CD1c-positive myeloid dendritic cell (primary cell): ENCODE results near the gene ZBTB43.

Source experiments
- DNase-seq: peaks from one replicate; pipeline ENCODE4 v3.0.0-alpha.2; 2016; ENCODE audit errors: extremely low spot score

ZBTB43 gene

DNA sequence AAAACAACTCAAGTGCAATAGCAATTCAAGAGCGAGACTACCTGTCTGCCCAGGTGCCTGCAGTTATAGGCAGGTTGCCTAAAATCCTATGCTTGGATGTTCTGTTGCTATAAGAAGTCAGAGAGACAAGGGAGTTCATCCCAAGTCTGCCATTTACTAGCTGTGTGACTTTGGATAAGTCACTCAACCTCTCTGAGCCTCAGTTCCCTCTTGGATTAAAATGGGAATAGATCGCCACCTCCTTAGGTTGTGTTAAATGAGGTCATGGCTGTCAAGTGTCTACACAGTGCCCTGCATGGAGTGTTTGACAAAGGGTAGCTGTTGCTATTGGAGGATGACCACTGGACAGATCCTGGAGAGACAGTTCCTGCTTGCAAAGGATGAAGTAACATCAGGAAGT is 54.3 kb downstream of the ZBTB43 start:
- DNase-seq = no peak

DNA sequence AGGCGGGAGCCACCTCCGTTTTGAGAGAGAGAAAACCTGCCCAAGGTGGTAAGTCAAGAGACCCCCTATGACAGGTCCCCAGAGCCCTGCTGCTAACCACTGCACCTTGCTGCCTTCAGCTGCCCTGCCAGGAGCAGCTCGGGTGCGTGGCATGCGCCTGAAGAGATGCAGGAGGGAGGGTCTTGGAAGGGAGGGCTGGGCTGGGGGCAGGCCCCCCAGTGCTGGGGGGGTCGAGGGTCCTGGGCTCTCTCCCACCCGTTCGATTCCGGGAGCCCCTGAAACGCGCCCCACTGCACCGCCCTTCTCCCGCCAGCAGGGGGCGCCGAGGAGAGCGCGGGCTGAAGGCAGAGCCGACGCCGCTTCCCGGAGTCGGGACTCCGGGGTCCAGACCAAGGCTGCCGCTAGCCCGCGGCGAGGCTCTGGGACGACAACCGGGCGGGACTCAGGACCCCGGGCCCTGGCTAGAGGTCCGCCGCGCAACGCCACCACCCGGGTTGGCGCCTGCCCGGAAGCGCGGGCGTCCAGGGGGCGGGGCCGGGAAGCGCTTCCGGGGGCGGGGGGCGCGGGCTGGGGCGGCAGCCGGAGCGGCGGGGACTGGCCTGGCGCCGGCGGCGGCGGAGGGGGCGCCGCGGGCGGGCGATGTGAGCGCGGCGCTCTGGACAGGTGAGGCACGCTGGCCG is 55.4 kb downstream of the ZBTB43 start, which contains the start of gene ZBTB34:
Gene ZBTB34 (plus strand): TSS at position 563 of the 680 bp plus-strand sequence. CDS start 18,761 bp downstream, outside the sequence.
- DNase-seq = peak; percentile 80

DNA sequence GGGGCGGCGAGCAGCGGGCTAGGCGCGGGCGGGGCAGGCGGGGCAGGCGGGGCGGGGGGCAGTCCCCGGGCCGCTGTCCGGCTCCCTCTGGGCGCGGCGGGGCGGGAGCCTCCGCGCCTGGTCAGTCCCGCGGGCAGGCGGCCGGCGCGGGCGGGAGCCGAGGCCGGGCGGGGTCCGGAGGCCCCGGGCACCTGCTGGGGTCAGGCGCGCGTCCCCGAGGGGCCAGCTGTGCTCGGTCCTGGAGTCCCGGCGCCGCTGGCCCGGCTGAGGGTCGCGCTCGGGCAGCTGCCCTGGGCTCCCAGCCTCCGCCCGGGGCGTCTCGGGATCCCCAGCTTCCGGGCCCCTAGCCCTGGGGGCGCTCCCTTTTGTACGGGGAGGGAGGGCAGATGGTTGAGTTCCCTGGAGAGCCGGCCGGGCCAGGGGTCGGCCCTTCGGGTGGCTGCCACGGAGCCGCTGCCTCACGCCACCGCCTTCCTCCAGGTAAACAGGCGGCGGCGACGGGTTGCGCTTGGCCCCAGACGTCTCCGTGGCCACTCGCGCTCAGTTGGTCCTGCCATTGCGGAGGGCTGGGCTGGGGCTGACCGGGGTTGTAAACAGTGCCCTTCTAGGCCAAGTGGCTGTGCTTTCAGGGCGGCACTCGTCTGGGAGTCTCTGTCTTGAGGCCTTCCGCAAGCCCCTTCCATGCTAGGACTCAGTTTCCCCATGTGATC is 56.1 kb downstream of the ZBTB43 start:
- DNase-seq = peak; percentile 15

DNA sequence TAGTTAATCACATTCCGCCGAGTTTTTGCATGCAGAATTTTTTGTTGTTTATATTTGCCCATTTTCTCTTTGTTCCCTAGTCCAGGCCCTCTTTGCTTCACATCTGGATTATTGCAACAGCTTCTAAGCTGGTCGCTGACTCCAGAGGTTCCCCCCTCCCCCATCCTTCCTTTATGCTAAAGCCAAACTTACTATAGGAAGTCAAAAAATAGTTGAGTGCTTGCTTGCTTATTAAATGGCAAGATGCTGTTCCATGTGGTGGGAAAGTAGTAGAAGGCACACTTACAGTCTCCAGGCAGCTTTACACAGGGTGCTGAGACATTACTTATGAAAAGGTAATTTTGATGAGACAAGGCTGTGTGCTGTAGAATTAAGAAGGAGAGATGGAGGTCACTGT is 56.9 kb downstream of the ZBTB43 start:
- peak; percentile 54 for DNase-seq

DNA sequence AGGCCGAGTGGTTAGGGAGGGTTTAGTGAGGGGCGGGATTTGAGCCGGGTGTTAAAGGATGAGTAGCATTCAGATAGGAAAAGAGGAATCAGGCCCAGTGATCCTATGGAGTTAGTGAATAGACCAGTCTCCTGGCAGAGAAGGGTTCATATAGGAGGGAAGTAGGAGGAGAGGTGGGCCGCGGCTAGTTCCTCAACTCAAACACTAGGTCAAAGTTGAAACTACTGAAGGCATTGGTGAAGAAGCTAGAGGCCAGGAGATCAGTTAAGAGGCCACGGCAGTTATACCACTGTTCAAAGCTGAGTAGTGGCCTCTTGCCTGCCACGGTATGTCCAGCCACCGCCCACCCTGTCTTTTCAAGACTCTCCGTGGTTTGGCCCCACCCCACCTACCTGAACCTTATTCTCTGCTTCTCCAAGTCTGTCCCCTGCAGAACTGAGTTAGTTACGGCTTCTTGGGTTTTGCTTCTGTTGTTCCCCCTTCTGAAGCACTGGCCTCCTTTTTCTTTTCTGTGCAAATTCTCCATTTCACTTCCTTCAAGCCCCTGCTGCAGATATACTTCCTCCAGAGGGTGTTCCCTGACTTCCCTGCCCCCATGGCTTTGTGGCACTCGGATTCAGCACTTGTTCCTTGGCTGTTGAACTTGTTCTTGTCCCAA is 57.4 kb downstream of the ZBTB43 start:
- peak; percentile 80 for DNase-seq

DNA sequence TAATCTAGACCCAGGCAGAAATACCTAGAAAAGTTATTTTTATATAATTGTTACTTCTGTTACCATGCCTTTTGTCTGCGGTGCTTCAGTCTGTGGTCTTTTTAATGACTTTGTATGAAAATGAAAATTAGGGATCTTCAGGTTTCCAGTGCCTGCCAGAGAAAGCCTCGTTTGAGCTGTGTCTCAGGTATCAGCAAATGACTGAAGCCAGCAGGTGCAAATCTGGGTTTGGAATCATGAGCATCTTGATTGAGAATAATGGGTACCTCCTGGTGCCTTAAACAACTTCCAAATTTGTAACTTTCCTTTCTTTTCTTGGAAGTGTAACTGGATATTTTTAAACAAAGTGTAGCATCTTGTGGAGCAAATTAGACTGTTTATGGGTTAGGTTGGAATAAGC is 59.9 kb downstream of the ZBTB43 start:
- no peak for DNase-seq

DNA sequence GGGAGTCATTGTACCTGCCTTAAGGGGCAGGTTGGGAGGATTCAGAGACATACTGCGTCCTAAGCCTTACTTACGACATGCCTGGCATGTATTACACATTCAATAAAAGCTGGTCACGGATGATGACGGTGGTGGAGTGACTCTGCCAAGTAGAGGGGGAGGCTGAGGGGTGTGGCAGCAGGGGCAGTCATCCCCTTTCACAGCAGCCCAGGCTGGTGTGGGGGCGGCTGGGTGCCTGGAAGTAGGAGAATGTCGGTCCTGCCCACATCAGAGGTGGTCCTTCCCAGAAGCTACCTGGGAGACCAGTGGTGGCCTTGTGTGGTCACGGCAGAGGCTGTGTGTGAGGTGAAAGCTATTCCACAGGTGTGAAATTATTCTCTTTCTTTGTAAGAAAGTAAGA is 64.5 kb downstream of the ZBTB43 start:
- no peak for DNase-seq

DNA sequence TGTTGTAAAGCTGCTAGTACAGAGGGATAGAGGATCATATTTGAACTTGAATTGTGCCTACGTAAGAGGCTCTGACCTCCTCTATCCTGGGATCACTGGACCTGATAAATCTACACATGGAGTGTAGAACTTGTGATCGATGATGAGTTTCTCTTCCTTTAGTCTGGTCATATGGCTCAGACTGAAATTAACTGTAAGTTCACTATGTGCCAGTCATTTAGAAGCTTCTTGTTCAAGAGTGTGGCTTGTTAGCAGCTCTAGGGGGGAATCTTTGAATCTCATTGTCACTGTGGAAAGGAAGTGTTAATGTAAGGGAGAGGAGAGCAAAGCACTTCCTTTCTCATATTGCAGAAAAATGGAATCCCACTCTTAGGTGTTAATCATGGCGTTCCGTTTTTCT is 67.7 kb downstream of the ZBTB43 start:
- DNase-seq = no peak

DNA sequence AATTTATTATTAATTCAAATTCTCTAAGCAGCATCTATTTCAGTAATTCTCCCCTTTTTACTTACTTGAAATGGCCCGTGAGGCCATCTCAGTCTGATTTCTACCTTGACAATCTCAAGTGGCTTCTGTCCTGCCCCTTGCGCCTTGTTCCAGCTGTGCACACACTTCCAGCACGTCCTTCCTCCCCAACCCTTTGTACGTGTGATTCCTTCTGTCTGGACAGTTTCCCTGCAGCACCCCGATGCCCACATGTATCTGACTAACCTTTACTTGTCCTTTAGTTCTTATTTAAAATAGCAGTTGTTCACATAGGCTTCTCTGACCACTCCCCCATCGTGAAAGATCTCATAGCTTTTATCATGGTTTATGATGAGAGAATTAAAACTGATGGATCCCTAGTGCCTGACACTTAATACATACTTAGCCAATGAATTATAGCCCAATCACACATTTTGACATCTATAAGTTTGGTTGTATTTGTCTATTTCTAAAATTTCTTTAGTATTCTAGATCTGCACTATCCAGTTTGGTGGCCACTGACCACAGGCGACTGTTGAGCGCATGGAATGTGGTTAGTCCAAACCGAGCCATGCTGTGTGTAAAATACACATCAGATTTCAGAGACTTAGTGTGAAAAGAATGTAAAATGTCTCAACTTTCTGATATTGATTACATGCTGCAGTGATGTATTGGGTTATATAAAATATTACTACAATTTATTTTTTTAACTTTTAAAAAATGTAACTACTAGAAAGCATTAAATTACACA is 69.9 kb downstream of the ZBTB43 start:
- DNase-seq = no peak

DNA sequence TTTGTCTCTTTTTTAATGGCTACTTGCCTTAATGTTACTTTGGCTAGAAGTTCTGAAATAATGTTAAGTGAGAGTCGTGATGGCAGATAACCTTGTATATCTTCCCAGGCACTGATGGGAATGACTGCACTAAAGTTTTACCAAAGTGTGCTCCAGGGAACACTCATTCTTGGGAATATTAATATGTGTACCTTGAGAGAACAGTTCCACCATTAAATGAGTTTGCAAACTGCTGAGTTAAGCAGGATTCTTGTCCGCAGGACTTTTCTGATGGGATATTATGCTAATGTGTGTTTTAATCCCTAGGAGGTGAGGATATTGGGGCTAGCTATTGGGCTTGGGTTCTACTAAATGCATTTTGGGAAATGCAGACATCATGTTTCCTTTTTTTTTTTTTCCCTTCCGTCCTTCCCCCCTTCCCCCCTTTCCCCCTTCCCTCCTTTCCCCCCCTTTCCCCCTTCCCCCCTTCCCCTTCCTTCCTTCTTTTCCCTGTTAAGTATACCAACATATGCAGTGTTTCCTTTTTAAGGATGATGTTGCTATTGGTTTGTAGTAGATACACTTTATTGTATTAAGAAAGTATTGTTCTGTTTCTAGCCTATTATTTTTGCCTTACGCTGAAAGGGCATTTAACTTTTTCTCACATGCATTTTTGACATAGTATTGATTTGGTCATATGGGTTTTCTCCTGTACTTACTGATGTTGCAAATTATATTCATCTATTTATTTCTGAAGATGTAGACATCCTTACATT is 71.1 kb downstream of the ZBTB43 start:
- no peak for DNase-seq

DNA sequence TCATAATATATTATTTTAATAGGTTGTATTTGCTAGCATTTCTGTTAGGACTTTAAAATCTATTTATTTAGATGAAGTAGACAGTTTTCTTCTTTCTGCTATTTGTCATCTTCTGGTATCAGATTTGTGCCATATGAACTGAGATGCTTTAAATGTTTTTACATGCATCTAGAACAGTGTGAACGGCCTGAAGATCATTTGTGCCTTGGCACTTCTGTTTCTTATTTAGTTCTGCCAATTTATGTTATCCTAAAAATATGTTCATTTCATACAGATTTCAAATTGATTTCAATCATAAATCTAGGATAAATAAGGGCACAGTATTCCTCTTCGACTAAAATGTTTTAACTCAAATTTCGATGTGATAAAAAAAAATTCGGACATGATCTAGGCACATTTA is 71.7 kb downstream of the ZBTB43 start:
- DNase-seq = no peak

DNA sequence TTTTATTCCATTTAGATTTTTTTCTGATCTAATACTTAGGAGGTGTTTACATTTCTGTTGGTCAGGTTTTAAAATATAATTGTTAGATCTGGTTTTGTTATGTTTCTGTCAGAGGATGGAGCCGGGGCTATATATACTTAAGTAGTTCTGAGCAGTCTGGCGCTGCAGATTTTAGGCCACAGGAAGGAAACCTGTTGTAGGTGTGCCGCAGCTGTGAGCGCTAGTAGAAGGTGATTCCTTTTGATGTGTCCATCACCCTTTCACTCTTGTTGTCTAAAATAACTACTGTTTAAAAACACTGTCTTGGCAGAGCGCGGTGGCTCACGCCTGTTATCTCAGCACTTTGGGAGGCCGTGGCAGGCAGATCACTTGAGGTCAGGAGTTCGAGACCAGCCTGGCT is 72.6 kb downstream of the ZBTB43 start:
- DNase-seq = no peak

DNA sequence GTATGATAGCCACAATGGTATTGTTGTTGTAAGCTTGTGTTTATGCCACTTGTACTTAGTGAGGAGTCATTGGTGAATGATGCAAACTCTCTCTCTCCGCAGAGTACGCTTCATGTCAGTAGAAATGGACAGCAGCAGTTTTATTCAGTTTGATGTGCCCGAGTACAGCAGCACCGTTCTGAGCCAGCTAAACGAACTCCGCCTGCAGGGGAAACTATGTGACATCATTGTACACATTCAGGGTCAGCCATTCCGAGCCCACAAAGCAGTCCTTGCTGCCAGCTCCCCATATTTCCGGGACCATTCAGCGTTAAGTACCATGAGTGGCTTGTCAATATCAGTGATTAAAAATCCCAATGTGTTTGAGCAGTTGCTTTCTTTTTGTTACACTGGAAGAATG is 74.4 kb downstream of the ZBTB43 start:
- no peak for DNase-seq

DNA sequence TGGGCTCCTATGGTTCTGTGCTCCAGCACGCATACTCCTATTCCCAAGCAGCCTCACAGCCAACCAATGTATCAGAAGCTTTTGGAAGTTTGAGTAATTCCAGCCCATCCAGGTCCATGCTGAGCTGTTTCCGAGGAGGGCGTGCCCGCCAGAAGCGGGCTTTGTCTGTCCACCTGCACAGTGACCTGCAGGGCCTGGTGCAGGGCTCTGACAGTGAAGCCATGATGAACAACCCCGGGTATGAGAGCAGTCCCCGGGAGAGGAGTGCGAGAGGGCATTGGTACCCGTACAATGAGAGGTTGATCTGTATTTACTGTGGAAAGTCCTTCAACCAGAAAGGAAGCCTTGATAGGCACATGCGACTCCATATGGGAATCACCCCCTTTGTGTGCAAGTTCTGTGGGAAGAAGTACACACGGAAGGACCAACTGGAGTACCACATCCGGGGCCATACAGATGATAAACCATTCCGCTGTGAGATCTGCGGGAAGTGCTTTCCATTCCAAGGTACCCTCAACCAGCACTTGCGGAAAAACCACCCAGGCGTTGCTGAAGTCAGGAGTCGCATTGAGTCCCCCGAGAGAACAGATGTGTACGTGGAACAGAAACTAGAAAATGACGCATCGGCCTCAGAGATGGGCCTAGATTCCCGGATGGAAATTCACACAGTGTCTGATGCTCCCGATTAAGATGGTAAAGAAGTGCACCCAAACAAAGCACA is 75.5 kb downstream of the ZBTB43 start:
- DNase-seq = no peak

DNA sequence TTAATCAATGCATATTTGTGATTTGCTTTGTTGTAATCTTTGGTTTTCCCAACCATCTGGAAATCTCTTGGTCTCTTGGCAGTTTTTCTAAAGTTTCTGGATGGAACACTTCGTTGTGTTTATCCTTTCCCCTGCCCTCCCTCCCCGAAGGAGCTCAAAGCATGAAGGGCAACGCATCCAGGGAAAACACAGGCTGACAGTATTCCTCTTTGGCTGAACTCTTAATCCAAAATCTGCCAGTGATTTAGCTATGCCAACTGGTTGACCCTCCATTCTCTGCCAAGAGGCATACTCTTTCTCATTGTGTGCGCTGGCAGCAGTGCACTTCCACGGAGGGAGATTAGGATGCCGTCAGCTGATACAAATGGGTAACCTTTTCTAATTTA is 76.1 kb downstream of the ZBTB43 start:
- DNase-seq = no peak

DNA sequence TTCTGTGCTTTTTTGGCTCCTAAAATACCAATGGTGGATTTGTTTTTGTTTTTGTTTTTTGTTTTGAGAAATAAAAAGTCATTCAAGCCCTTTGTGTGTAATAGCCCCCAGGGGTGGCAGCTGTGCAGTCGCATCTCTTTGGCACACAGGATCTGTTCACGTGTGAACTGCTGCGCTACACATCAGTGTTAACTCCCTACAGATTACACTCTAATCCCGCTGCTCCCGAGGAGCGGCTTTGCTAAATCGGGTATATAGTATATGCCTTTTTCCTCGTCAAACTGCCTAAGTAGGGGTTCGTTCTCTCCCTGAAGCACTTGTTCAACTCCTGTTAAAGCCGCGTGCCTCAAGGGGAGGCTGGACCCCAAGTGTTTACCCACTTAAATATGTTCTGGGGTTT is 77.9 kb downstream of the ZBTB43 start:
- DNase-seq = no peak

DNA sequence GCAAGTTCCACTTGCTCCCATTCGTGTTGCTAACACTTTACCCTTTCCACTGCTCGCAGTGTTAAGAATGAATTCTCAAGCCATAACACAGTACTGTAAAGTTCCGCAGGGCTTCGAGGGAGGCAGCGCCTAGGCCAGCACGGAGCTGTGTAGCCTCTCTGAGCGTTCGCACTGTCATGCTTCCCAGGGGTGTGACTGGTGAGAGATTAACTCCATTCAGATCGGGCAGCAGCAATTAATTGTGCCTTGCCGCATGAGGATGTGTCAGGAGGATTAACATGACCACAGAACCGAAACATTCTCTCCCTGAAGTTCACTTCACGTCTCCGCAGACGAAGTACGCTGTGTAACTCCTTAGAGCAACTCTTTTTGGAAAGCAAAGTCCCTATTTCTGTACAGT is 78.8 kb downstream of the ZBTB43 start:
- DNase-seq = no peak

DNA sequence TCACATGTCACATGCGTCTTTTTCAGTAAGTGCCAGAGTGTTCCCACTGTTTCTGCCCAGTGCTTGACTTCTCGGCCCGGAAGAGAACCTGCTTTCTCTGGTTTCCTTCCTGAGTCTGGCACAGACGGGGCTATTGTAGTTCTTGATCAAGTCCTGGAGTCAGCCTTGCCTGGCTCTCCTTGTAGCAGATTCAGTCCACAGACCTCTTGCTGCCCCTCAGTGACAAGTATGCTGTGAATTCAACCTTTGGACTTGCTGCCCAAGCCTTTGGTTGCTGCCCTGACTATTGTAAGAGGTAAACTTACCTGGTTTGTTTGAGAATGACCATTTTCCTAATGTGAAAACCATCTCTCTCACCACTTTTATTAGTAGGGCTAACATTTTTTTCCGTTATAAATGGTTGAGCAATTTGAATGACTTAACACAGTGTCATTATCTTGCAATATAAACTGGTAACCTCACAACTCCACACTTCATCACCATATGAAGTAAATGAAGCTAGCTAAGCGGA is 80.3 kb downstream of the ZBTB43 start:
- no peak for DNase-seq

DNA sequence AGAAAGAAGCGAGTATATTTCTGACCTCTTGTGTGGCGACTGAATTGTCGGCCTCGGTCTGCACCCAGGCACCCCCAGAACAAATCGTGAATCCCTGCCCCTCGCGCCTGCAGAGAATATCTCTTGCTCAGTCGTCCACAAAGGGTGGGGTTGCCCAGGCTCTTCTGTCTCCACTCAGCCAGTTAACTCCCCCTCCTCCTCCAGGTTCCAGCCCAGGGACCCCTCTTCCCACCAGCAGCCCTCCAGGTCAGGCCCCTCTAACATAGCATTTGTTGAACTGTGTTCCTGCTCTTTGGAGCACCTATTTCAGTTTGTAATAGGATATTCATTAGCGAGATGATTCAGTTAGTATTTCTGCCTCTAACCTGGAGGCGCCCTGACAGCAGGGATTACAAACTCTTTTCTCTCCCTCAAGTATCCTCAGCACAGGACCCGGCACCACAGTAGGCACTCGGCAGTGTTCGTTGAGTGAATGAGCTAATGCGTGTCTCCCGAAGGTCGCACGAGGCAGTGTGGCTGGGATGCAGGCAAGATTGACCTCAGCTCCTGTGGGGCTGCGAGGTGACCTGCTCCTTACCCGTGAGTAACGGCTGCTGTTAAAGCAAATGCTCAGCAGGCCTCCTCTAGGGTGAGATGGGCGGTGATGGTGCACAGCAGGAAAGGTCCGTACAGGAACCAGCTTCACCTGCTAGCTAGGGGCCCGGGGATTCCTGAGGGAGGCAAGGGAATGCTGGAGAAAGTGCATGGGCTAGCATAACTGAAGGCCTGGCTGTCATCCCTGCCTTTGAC is 81.4 kb downstream of the ZBTB43 start:
- no peak for DNase-seq

DNA sequence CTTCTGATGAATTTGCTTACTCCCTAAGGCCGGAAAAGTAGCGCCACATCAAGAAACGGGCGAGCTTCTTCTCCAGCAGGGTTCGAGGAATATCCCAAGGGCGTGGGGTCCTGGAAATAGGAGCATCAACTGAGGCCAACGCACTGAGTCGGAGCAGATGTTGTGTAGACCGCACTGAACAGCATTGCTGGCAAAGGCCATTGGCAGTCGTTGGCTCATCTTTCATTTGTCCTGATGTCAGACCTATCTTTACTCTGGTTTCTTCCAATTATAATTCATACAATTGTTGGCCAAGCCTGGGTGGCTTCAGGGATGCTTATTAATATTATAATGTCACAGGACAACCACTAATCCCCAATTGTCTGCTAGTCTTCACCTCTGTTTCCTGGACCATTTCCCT is 82.1 kb downstream of the ZBTB43 start:
- no peak for DNase-seq
